Measurements from ENCODE around the gene CCNDBP1.

CCNDBP1 gene

DNA sequence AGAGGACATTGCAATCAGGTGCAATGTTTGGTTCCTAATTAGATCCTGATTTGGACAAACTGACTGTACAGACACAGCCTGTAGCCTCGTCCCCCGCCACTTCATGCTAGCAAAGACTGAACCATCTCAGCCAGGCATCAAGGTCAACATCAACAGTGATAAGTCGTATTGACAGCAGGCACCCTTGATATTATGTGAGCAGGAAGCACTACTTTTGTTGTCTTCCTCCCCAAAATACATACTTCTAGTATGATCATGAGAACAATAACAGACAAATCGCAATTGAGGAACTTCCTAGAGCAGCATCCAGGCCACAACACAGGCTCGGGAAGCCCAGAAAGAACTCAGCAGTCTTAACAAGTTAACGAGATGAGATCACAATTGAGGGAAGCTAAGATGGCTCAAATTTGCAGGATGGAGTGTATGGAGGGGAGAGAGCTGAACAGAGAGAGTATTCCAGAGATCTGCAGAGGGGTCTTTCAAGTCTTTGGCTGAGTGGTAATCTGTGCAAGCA, 61.1 kb downstream of the CCNDBP1 start:
- DNase-seq (ENCODE audit: low read depth) = no peak

All from GM04504 (cell line).